Gastrocnemius medialis (tissue), 4 donors: ENCODE data around the gene CYB5B.

ENCODE experiments used
- POLR2A ChIP-seq, 2 donors: fragments of 450-650 bp; IDR thresholded peaks; one replicate each; pipeline ENCODE4 v1.6.1; 2017; ENCODE audit warnings: antibody characterized with exemption in 2 of 2, mild to moderate bottlenecking in 2 of 2, moderate library complexity in 2 of 2
- TF ChIP-seq, protein P1 (sequence below), 5 experiments: fragments of 450-650 bp in 3 of 5; fragments of 200-600 bp in 2 of 5; sonication (generic) in 2 of 5; IDR thresholded peaks in 4 of 5; conservative IDR thresholded peaks in 1 of 5; 1 replicate in 4 of 5; 2 replicates in 1 of 5; pipeline ENCODE4 v1.5.1; 2016 to 2019; ENCODE audit warnings: antibody characterized with exemption in 5 of 5, mild to moderate bottlenecking in 3 of 5, moderate library complexity in 3 of 5

GRCh38 chr16:69411064-69411985, 13.1 kb upstream of the CYB5B start:
- TF ChIP-seq, protein P1, sequence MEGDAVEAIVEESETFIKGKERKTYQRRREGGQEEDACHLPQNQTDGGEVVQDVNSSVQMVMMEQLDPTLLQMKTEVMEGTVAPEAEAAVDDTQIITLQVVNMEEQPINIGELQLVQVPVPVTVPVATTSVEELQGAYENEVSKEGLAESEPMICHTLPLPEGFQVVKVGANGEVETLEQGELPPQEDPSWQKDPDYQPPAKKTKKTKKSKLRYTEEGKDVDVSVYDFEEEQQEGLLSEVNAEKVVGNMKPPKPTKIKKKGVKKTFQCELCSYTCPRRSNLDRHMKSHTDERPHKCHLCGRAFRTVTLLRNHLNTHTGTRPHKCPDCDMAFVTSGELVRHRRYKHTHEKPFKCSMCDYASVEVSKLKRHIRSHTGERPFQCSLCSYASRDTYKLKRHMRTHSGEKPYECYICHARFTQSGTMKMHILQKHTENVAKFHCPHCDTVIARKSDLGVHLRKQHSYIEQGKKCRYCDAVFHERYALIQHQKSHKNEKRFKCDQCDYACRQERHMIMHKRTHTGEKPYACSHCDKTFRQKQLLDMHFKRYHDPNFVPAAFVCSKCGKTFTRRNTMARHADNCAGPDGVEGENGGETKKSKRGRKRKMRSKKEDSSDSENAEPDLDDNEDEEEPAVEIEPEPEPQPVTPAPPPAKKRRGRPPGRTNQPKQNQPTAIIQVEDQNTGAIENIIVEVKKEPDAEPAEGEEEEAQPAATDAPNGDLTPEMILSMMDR (IDR thresholded peaks at IDR 0.05 in 4 of 5, conservative IDR thresholded peaks at IDR 0.05 in 1 of 5), result no peak
- TF ChIP-seq POLR2A (IDR thresholded peaks at IDR 0.05), result no peak
